GM12801 (cell line): ENCODE results near the gene TGFA.

Experiments used
- TF ChIP-seq, protein P1 (sequence below): IDR thresholded peaks from one replicate; pipeline ENCODE4 v1.5.1; 2011; ENCODE audit warnings: control low read depth; ENCODE audit not compliant: insufficient read length; ENCODE audit errors: extremely low read depth

TGFA gene

DNA sequence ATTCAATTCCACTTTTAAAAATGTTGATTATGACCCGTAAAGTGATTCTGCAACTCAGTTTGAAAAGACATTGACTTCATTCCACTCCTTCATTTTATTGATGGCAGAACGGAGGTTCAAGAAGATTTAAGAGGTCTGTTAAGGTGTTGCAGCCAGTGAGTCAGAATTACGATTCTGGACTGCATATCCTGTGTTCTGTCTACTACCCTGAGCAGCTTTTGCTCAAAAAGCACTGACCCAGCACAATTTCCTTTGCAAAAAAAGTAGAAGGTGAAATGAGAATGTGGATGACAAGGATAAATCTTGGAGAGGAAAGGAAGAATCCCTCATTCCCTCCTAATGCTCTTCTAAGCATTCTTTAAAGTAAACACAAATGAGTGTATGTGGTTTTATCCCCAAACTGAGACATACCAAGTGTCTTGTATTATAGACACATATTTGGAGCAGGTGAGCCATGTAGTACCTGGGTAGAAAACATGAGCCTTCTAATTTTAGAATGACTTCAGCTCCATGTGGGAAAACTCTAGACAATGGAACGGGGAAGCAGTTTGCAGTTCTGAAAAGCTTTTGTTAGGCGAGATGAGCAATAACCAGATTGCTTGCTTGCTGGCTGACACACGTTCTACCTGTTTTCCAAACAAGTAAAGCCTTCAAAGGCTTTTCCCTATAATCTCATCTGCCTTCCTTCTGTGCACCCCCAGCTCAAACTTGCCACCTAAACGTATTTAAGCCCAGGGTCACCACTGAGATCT is 44.7 kb downstream of the TGFA start:
- TF ChIP-seq, protein P1, sequence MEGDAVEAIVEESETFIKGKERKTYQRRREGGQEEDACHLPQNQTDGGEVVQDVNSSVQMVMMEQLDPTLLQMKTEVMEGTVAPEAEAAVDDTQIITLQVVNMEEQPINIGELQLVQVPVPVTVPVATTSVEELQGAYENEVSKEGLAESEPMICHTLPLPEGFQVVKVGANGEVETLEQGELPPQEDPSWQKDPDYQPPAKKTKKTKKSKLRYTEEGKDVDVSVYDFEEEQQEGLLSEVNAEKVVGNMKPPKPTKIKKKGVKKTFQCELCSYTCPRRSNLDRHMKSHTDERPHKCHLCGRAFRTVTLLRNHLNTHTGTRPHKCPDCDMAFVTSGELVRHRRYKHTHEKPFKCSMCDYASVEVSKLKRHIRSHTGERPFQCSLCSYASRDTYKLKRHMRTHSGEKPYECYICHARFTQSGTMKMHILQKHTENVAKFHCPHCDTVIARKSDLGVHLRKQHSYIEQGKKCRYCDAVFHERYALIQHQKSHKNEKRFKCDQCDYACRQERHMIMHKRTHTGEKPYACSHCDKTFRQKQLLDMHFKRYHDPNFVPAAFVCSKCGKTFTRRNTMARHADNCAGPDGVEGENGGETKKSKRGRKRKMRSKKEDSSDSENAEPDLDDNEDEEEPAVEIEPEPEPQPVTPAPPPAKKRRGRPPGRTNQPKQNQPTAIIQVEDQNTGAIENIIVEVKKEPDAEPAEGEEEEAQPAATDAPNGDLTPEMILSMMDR: no peak

DNA sequence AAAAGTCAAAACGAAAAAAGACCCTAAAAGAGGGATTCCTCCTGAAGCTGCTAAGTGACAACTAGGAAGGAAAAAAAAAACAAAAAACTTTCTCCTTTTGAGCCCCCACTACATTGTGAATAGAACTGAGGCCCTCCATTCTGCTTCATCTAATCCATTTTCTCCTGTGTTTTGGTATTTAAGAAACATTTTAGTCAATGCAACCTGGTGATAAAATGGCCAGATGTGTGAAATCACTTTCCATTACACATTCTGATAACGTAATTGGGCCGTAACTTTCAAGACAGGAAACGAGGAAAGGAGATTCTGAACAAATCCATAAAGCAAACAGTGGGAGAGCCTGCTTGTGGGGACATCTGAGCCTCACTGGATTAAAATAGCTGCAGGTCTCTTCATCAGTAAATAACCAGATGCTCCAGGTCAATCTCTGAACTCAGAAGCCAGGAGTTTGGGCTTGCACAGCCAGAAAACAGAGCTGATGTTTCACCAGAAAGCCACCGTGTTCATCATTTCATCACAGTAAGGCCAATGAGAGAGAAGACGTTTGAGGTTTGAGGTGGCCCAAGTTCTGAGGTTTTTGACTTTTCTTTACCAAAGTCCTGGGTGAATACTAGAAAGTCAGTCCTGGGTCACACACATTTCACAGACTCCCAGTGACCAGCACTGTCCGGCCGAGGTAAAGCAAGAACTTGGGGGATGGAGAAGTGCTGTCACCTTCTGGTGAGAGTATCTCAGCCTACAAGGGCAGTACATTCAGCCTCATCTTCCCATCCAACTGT is 47.8 kb downstream of the TGFA start:
- TF ChIP-seq, protein P1: no peak

DNA sequence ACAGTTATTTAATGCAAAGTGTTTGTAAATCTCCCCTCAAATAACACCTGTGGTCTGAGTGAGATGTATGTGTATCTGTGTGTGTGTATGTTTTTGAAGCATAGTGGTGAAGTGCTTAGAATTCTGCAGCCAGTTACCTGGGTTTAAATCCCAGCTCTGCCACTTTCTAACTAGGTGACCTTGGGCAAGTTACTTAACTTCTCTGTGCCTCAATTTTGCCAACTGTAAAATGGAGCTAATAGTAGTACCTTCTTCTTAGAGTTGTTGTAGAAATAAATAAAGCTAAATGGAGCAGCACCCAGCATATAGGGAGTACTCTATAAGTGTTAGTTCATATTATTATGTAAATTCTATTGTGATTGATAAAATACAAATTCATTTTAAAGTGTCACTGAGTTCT is 48.9 kb downstream of the TGFA start:
- TF ChIP-seq, protein P1: no peak

DNA sequence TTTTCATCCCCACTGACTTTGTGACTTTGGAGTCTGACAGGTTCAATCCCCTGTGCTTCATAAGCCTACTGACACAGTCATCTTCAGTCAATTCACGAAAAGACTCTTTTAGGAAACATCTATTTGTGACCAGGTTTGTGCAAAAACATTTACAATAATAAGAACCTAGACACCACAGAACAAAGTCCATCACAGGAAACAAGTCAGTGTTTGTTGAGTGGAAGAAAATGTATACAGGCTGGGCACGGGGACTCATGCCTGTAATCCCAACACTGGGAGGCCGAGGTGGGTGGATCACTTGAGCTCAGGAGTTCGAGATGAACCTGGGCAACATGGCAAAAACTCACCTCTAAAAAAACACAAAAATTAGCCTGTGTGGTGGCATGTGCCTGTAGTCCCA is 49.7 kb downstream of the TGFA start:
- TF ChIP-seq, protein P1: no peak

DNA sequence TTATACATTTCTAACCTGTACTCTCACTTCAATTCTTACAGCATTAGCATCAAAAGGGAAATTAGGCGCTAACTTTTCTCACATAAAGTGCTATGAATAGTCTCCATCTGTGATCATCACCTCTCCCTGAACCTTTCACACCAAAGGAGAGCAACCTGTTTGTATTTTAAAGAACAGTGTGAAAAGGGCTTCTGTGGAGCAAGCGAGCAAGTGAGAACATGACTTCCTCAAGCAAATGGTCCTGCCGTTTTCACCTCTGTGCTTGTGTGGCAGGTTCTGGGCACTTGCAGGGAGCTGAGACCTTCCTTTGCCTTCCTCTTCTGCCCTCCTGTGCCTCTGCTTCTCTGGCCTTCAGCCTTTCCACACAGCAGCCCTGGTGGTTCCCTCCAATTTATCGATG is 51.9 kb downstream of the TGFA start:
- TF ChIP-seq, protein P1: no peak

DNA sequence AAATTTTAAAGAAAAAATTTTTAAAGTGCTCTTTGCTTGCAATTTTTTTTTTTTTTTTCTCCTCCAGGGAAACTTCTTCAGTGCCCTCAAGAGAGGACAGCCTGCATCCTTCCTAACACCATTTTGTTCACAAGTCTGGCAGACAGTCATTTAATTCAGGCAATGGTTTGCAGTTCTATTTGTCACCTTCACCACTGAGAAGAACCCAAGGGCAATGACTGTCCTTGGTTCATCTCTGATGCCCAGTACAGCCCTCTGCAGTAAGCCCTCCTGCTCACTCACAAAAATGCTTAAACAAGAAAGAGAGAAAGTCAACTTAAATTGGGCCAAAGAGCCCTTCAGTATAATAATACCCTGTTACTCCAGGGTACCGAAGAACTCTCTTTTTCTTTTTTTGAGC is 52.4 kb downstream of the TGFA start:
- TF ChIP-seq, protein P1: no peak

DNA sequence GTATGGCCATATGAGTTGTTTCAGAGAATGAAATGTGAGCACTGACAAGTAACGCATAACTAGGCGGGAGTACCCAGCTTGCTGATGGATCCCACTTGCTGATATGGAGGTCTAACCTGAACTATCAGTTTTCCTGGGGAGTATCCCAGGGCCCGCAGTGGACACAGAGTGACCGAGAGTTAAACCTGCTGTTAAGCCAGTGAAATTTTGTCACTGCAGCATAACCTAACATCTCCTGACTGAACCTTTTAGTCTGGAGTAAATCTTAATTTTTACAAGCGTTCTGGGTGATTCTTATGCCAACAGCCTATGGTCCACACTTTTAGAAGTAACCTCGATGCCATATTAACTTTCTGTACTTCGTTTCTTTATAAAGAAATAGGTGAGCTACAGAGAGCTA is 54.4 kb downstream of the TGFA start:
- TF ChIP-seq, protein P1: no peak
